Measurements from ENCODE around the gene DICER1. TPM values are rescaled to one million over a fixed set of nuclear protein-coding genes. Genes with fewer than 3 reads are reported as not detected.

DICER1 gene
- polyA plus RNA-seq, 3 donors = 26.5 to 38.4 (median 34.7) TPM

GRCh38 chr14:95164506-95164905 lies 7.2 kb upstream of the DICER1 start:
- Histone ChIP-seq H4K20me1 (ENCODE audit: insufficient read depth, low read length) (no peaks in the 10 kb centered on the region), H3K79me2 (ENCODE audit: insufficient read depth, low read length) (no peaks in the 10 kb centered on the region), H3K4me3 (replicated peaks in 1 of 3; ENCODE audit: low read depth in 2 of 3, low read length in 3 of 3) (no peak overlapping the region), H2AFZ (ENCODE audit: insufficient read depth, low read depth, low read length, poor library complexity, severe bottlenecking) (no peak overlapping the region), H3K4me1 (ENCODE audit: control insufficient read depth in 1 of 2, insufficient read depth in 2 of 2, low read length in 2 of 2) (peaks cover 14 to 19% of the 10 kb centered on the region in 2 donors), H3K4me2 (replicated peaks; ENCODE audit: extremely low read depth, low read length, poor library complexity, severe bottlenecking) (no peak overlapping the region), H3K27ac (ENCODE audit: low read depth in 1 of 2, low read length in 2 of 2) (no peak overlapping the region), H3K9ac (ENCODE audit: insufficient read depth, low read length, poor library complexity, severe bottlenecking) (no peak overlapping the region), H3K9me3 (replicated peaks in 1 of 2; ENCODE audit: control insufficient read depth in 1 of 2, insufficient read depth in 1 of 2, low read length in 2 of 2) (peaks cover 0 to 5% of the 10 kb centered on the region in 2 donors), H3K36me3 (replicated peaks in 1 of 2; ENCODE audit: control insufficient read depth in 1 of 2, insufficient read depth in 2 of 2, low read length in 2 of 2) (no peaks in the 10 kb centered on the region), H3K27me3 (ENCODE audit: control insufficient read depth in 2 of 2, insufficient read depth in 2 of 2, low read length in 2 of 2) (no peaks in the 10 kb centered on the region)
- intact Hi-C loops (cut with micrococcal nuclease) = loop anchor here in 1 of 2 donors (5.0 kb wide), 1 partner anchor 158 kb away; no protein-coding TSS in a partner anchor
- peaks cover 0 to 11% of the 10 kb centered on the region in 2 donors for H3K36me3 Mint-ChIP-seq
- no peak overlapping the region for H3K4me3 Mint-ChIP-seq
- H3K27ac Mint-ChIP-seq = peak overlapping the region in 2 of 7 donors; percentile 58 to 60
- peaks cover 5 to 18% (median 10%) of the 10 kb centered on the region in 7 donors for H3K9me3 Mint-ChIP-seq
- no peak for DNase-seq
- WGBS (ENCODE audit: insufficient coverage) = no CpG with 5 or more reads among the region's 1 CpG
- H3K4me1 Mint-ChIP-seq = peaks cover 19% of the 10 kb centered on the region
- peaks cover 0 to 3% (median 0%) of the 10 kb centered on the region in 3 donors for H3K27me3 Mint-ChIP-seq (ENCODE audit: low read depth in 3 of 3)
- TF ChIP-seq CTCF (IDR thresholded peaks at IDR 0.05) = no peak

- 100% methylated on average over 1 of the region's 3 CpGs for WGBS (ENCODE audit: insufficient coverage)
- TF ChIP-seq CTCF (IDR thresholded peaks at IDR 0.05) = no peak
- Mint-ChIP-seq H3K36me3 (peaks cover 0 to 11% of the 10 kb centered on the region in 2 donors), H3K27ac (peak overlapping the region in 6 of 7 donors; percentile 32 to 90 (median 72)), H3K4me1 (peaks cover 25% of the 10 kb centered on the region), H3K9me3 (peaks cover 5 to 18% (median 10%) of the 10 kb centered on the region in 7 donors), H3K27me3 (ENCODE audit: low read depth in 3 of 3) (peaks cover 0 to 3% (median 0%) of the 10 kb centered on the region in 3 donors), H3K4me3 (no peak overlapping the region)
- H3K4me1 ChIP-seq (ENCODE audit: control insufficient read depth in 1 of 2, insufficient read depth in 2 of 2, low read length in 2 of 2) = peaks cover 17 to 22% of the 10 kb centered on the region in 2 donors
- no peaks in the 10 kb centered on the region for H3K36me3 ChIP-seq (replicated peaks in 1 of 2; ENCODE audit: control insufficient read depth in 1 of 2, insufficient read depth in 2 of 2, low read length in 2 of 2)
- H3K4me3 ChIP-seq (replicated peaks in 1 of 3; ENCODE audit: low read depth in 2 of 3, low read length in 3 of 3) = peak overlapping the region in 1 of 3 experiments; percentile 18
- no peaks in the 10 kb centered on the region for H3K79me2 ChIP-seq (ENCODE audit: insufficient read depth, low read length)
- H3K27me3 ChIP-seq (ENCODE audit: control insufficient read depth in 2 of 2, insufficient read depth in 2 of 2, low read length in 2 of 2) = no peaks in the 10 kb centered on the region
- H2AFZ ChIP-seq (ENCODE audit: insufficient read depth, low read depth, low read length, poor library complexity, severe bottlenecking) = no peak overlapping the region
- H3K27ac ChIP-seq (ENCODE audit: low read depth in 1 of 2, low read length in 2 of 2) = peak overlapping the region in 1 of 2 donors; percentile 53
- H3K9ac ChIP-seq (ENCODE audit: insufficient read depth, low read length, poor library complexity, severe bottlenecking) = no peak overlapping the region
- H4K20me1 ChIP-seq (ENCODE audit: insufficient read depth, low read length) = no peaks in the 10 kb centered on the region
- intact Hi-C loops (cut with micrococcal nuclease) = loop anchor here in 1 of 2 donors (5.0 kb wide), 1 partner anchor 159 kb away; no protein-coding TSS in a partner anchor
- peaks cover 0 to 5% of the 10 kb centered on the region in 2 donors for H3K9me3 ChIP-seq (replicated peaks in 1 of 2; ENCODE audit: control insufficient read depth in 1 of 2, insufficient read depth in 1 of 2, low read length in 2 of 2)
- DNase-seq = no peak
- H3K4me2 ChIP-seq (replicated peaks; ENCODE audit: extremely low read depth, low read length, poor library complexity, severe bottlenecking) = peak overlapping the region; percentile 17
Observed at GRCh38 chr14:95163666-95164065, 6.3 kb upstream of the DICER1 start.

Measured in CD14-positive monocyte (primary cell).